HepG2 (cell line): ENCODE results near the gene KCTD15. TPM values are rescaled to one million over a fixed set of nuclear protein-coding genes. Genes with fewer than 3 reads are reported as not detected.
A peak's percentile ranks its signal among the peaks of the same experiment; 100 is the strongest.

ENCODE experiments used
- CCDC6 ChIP-seq: sonication (generic); formaldehyde crosslinking; IDR thresholded peaks from 2 replicates; pipeline ENCODE4 v1.8.1; 2022; ENCODE audit warnings: mild to moderate bottlenecking, missing genetic modification reagents, moderate library complexity
- EZH2 ChIP-seq: conservative IDR thresholded peaks from 2 replicates; pipeline ENCODE4 v1.6.1; 2012; ENCODE audit warnings: mild to moderate bottlenecking, low read depth, low read length, moderate library complexity
- GATAD2A ChIP-seq: IDR thresholded peaks from 2 replicates; pipeline ENCODE4 v1.6.1; 2016
- GLMP ChIP-seq: sonication (generic); formaldehyde crosslinking; IDR thresholded peaks from 2 replicates; pipeline ENCODE4 v1.9.0; 2021; ENCODE audit warnings: missing genetic modification reagents, mild to moderate bottlenecking, borderline replicate concordance
- KDM5B ChIP-seq: sonication (generic); formaldehyde crosslinking; IDR thresholded peaks from 2 replicates; pipeline ENCODE4 v1.4.0; 2020; ENCODE audit warnings: missing genetic modification reagents, mild to moderate bottlenecking, borderline replicate concordance
- MTF1 ChIP-seq: sonication (generic); formaldehyde crosslinking; IDR thresholded peaks from 2 replicates; pipeline ENCODE4 v1.5.0; 2020; ENCODE audit warnings: missing genetic modification reagents
- RFX5 ChIP-seq: IDR thresholded peaks from 2 replicates; pipeline ENCODE4 v1.6.1; 2011; ENCODE audit warnings: low read depth, low read length, improper control_type of control experiment
- SP4 ChIP-seq: sonication (generic); formaldehyde crosslinking; IDR thresholded peaks from 2 replicates; pipeline ENCODE4 v1.8.1; 2023; ENCODE audit warnings: mild to moderate bottlenecking, missing genetic modification reagents
- TCF7L2 ChIP-seq: IDR thresholded peaks from 2 replicates; pipeline ENCODE4 v1.6.1; 2011; ENCODE audit warnings: mild to moderate bottlenecking, low read depth, low read length, moderate library complexity
- TEF ChIP-seq: sonication (generic); formaldehyde crosslinking; IDR thresholded peaks from 2 replicates; pipeline ENCODE4 v1.5.0; 2020; ENCODE audit warnings: missing genetic modification reagents
- ZNF605 ChIP-seq: sonication (generic); formaldehyde crosslinking; IDR thresholded peaks from 2 replicates; pipeline ENCODE4 v1.8.0; 2022; ENCODE audit warnings: mild to moderate bottlenecking, missing genetic modification reagents
- ZNF737 ChIP-seq: sonication (generic); formaldehyde crosslinking; IDR thresholded peaks from 2 replicates; pipeline ENCODE4 v1.5.0; 2020; ENCODE audit warnings: missing genetic modification reagents, mild to moderate bottlenecking, borderline replicate concordance
- ZNF746 ChIP-seq: sonication (generic); formaldehyde crosslinking; IDR thresholded peaks from 2 replicates; pipeline ENCODE4 v1.8.0; 2022; ENCODE audit warnings: mild to moderate bottlenecking, missing genetic modification reagents
- polyA plus RNA-seq, 8 experiments: library from polyadenylated mRNA; depleted of rRNA in 3 of 8; stranded (reverse) in 7 of 8; unstranded in 1 of 8; fragments of >200 nt; fragmentation: Illumina TruSeq in 4 of 8; extraction: Trizol in 4 of 8; gene quantifications; 2 replicates each; pipeline versions ENCODE4 v1.2.1 to v1.2.3, GENCODE V29; 2011 to 2016; ENCODE audit warnings: low read depth in 4 of 8, missing spikeins in 1 of 8, mixed read lengths in 1 of 8; ENCODE audit not compliant: insufficient read depth in 1 of 8
- total RNA-seq, 5 experiments: library from RNA; depleted of rRNA; stranded (reverse); fragments of >200 nt; fragmentation: Illumina TruSeq; extraction: Trizol; gene quantifications; 2 replicates each; pipeline ENCODE4 v1.2.3, GENCODE V29; 2016; ENCODE audit warnings: low read depth in 1 of 5
- TF ChIP-seq, protein P1 (sequence below): sonication (generic); formaldehyde crosslinking; IDR thresholded peaks from 2 replicates; pipeline ENCODE4 v1.9.0; 2021; ENCODE audit warnings: mild to moderate bottlenecking, missing genetic modification reagents
- TF ChIP-seq, protein P2 (sequence below): sonication (generic); formaldehyde crosslinking; IDR thresholded peaks from 2 replicates; pipeline ENCODE4 v1.8.0; 2022; ENCODE audit warnings: missing genetic modification reagents, mild to moderate bottlenecking, moderate library complexity, borderline replicate concordance
- TF ChIP-seq, protein P3 (sequence below): sonication (generic); formaldehyde crosslinking; IDR thresholded peaks from 2 replicates; pipeline ENCODE4 v1.5.0; 2020; ENCODE audit warnings: missing genetic modification reagents, mild to moderate bottlenecking, borderline replicate concordance
- TF ChIP-seq, protein P4 (sequence below): sonication (generic); formaldehyde crosslinking; IDR thresholded peaks from 2 replicates; pipeline ENCODE4 v1.4.0; 2020; ENCODE audit warnings: missing genetic modification reagents

The KCTD15 gene
- total and polyA plus RNA-seq, 2 of the 13 experiments (the other 11 are each of a cell fraction or from before 2014, with no cell fraction given): 13.2 to 16.7 TPM

DNA sequence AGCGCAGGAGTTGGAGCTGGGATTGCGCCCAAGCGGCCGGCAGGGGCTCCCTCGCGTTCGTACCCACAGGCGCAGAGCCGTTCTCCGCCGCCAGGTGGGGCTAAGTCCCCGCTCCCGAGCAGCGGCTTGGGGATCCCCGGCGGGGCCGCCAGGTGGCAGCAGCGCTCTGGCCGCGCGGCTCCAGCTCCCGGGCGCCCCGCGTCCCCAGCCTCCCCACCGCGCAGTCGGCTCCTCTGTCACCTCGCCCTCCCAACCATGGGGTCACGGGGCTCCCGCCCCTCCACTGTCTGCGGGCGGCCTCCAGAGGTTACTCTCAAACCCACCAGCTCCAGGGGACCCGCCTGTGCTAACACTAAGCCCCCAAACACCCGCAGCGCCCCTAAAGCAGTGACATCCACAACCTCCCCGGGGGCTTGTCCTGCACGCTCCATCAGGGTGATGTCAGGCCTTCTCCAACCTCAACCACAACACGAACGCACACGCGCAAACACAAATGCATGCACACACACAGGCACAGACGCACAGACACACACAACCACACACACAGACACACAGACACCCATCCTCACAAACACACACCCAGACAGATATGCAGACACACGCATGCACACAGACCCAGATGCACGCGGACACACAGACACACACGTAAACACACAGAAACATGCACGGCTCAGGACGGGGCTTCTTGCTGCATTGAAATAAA lies 18.4 kb upstream of the KCTD15 start (continued):
- TF ChIP-seq, protein P1, sequence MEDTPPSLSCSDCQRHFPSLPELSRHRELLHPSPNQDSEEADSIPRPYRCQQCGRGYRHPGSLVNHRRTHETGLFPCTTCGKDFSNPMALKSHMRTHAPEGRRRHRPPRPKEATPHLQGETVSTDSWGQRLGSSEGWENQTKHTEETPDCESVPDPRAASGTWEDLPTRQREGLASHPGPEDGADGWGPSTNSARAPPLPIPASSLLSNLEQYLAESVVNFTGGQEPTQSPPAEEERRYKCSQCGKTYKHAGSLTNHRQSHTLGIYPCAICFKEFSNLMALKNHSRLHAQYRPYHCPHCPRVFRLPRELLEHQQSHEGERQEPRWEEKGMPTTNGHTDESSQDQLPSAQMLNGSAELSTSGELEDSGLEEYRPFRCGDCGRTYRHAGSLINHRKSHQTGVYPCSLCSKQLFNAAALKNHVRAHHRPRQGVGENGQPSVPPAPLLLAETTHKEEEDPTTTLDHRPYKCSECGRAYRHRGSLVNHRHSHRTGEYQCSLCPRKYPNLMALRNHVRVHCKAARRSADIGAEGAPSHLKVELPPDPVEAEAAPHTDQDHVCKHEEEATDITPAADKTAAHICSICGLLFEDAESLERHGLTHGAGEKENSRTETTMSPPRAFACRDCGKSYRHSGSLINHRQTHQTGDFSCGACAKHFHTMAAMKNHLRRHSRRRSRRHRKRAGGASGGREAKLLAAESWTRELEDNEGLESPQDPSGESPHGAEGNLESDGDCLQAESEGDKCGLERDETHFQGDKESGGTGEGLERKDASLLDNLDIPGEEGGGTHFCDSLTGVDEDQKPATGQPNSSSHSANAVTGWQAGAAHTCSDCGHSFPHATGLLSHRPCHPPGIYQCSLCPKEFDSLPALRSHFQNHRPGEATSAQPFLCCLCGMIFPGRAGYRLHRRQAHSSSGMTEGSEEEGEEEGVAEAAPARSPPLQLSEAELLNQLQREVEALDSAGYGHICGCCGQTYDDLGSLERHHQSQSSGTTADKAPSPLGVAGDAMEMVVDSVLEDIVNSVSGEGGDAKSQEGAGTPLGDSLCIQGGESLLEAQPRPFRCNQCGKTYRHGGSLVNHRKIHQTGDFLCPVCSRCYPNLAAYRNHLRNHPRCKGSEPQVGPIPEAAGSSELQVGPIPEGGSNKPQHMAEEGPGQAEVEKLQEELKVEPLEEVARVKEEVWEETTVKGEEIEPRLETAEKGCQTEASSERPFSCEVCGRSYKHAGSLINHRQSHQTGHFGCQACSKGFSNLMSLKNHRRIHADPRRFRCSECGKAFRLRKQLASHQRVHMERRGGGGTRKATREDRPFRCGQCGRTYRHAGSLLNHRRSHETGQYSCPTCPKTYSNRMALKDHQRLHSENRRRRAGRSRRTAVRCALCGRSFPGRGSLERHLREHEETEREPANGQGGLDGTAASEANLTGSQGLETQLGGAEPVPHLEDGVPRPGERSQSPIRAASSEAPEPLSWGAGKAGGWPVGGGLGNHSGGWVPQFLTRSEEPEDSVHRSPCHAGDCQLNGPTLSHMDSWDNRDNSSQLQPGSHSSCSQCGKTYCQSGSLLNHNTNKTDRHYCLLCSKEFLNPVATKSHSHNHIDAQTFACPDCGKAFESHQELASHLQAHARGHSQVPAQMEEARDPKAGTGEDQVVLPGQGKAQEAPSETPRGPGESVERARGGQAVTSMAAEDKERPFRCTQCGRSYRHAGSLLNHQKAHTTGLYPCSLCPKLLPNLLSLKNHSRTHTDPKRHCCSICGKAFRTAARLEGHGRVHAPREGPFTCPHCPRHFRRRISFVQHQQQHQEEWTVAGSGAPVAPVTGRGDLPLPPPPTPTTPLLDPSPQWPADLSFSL: no peak
- TF ChIP-seq ZNF746 (CRISPR knock-in tag): no peak
- no peak for TF ChIP-seq ZNF605 (CRISPR knock-in tag)
- TF ChIP-seq, protein P2, sequence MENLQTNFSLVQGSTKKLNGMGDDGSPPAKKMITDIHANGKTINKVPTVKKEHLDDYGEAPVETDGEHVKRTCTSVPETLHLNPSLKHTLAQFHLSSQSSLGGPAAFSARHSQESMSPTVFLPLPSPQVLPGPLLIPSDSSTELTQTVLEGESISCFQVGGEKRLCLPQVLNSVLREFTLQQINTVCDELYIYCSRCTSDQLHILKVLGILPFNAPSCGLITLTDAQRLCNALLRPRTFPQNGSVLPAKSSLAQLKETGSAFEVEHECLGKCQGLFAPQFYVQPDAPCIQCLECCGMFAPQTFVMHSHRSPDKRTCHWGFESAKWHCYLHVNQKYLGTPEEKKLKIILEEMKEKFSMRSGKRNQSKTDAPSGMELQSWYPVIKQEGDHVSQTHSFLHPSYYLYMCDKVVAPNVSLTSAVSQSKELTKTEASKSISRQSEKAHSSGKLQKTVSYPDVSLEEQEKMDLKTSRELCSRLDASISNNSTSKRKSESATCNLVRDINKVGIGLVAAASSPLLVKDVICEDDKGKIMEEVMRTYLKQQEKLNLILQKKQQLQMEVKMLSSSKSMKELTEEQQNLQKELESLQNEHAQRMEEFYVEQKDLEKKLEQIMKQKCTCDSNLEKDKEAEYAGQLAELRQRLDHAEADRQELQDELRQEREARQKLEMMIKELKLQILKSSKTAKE: no peak
- TF ChIP-seq TEF (CRISPR knock-in tag): no peak
- TF ChIP-seq ZNF737 (CRISPR knock-in tag): no peak
- no peak for TF ChIP-seq RFX5
- TF ChIP-seq TCF7L2: no peak
- no peak for TF ChIP-seq MTF1 (CRISPR knock-in tag)
- peak; percentile 86 for TF ChIP-seq KDM5B (CRISPR knock-in tag)
- peak; percentile 44; the same call in 1 of the 2 replicates for TF ChIP-seq SP4
- TF ChIP-seq GATAD2A (CRISPR knock-in tag): no peak
- TF ChIP-seq CCDC6 (CRISPR knock-in tag): no peak
- TF ChIP-seq, protein P3, sequence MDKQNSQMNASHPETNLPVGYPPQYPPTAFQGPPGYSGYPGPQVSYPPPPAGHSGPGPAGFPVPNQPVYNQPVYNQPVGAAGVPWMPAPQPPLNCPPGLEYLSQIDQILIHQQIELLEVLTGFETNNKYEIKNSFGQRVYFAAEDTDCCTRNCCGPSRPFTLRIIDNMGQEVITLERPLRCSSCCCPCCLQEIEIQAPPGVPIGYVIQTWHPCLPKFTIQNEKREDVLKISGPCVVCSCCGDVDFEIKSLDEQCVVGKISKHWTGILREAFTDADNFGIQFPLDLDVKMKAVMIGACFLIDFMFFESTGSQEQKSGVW (CRISPR knock-in tag): no peak
- TF ChIP-seq, protein P4, sequence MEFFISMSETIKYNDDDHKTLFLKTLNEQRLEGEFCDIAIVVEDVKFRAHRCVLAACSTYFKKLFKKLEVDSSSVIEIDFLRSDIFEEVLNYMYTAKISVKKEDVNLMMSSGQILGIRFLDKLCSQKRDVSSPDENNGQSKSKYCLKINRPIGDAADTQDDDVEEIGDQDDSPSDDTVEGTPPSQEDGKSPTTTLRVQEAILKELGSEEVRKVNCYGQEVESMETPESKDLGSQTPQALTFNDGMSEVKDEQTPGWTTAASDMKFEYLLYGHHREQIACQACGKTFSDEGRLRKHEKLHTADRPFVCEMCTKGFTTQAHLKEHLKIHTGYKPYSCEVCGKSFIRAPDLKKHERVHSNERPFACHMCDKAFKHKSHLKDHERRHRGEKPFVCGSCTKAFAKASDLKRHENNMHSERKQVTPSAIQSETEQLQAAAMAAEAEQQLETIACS: no peak
- TF ChIP-seq GLMP (CRISPR knock-in tag): no peak
- 0 out of 2 replicates have a peak, but pooled peaks have one; percentile 61 for TF ChIP-seq EZH2
